Hepatocyte (in vitro differentiated cells): ENCODE results near the gene KIF26B.

Experiments used
- CTCF ChIP-seq: fragments of 200-600 bp; sonication (generic); IDR thresholded peaks from 2 replicates; pipeline ENCODE4 v1.5.1; 2016; ENCODE audit warnings: antibody characterized with exemption, mild to moderate bottlenecking; ENCODE audit not compliant: poor library complexity
- EZH2 ChIP-seq: fragments of 200-600 bp; sonication (generic); IDR thresholded peaks from 2 replicates; pipeline ENCODE4 v1.6.1; 2016; ENCODE audit warnings: antibody characterized with exemption, mild to moderate bottlenecking, borderline replicate concordance
- EZH2phosphoT487 ChIP-seq: fragments of 200-600 bp; sonication (generic); IDR thresholded peaks from one replicate; pipeline ENCODE4 v1.6.1; 2018; ENCODE audit warnings: antibody characterized with exemption, mild to moderate bottlenecking, low read depth, moderate library complexity; ENCODE audit not compliant: unreplicated experiment, severe bottlenecking

DNA sequence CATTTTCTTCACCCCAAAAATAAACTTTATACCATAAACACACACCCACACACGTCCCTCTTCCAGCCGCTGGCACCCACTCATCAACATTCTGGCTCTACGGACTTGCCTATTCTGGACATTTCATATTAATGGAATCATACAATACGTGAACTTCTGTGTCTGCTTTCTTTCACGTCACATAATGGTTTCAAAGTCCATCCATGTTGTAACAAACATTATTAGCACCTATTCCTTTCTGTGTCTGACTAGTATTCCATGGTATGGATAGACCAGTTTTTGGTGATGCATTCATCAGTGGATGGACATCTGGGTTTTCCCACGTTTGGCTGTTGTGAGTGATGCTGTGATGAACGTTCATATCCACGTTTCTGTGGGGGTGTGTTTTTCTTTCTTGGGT, 323.2 kb downstream of the KIF26B start:
- TF ChIP-seq CTCF (no peak), EZH2 (no peak), EZH2phosphoT487 (no peak)
